K562 (cell line): Measurements from ENCODE around the gene PLIN5. TPM values are rescaled to one million over a fixed set of nuclear protein-coding genes. Genes with fewer than 3 reads are reported as not detected.
A peak's percentile ranks its signal among the peaks of the same experiment; 100 is the strongest.

Source experiments
- ASH1L ChIP-seq: fragments of 450-650 bp; IDR thresholded peaks from 2 replicates; pipeline ENCODE4 v1.6.1; 2018; ENCODE audit warnings: borderline replicate concordance, mild to moderate bottlenecking, low read depth; ENCODE audit not compliant: partially characterized antibody
- ATF2 ChIP-seq: sonication (generic); formaldehyde crosslinking; IDR thresholded peaks from 2 replicates; pipeline ENCODE4 v1.8.1; 2022; ENCODE audit warnings: missing genetic modification reagents
- CAMTA2 ChIP-seq: fragments of 250-450 bp; sonication (Bioruptor Pico); conservative IDR thresholded peaks from 2 replicates; pipeline ENCODE4 v1.5.1; 2022
- CREB3 ChIP-seq: fragments of 450-650 bp; conservative IDR thresholded peaks from 2 replicates; pipeline ENCODE4 v1.6.1; 2016; ENCODE audit warnings: missing genetic modification characterization, low read depth, mild to moderate bottlenecking, missing compliant biosample characterization, moderate library complexity
- EP300 ChIP-seq: IDR thresholded peaks from 2 replicates; pipeline ENCODE4 v1.6.1; 2012; ENCODE audit warnings: low read length, improper control_type of control experiment
- HDAC2 ChIP-seq: fragments of 450-650 bp; IDR thresholded peaks from 2 replicates; pipeline ENCODE4 v1.6.1; 2016; ENCODE audit warnings: mild to moderate bottlenecking
- MBD2 ChIP-seq: sonication (generic); IDR thresholded peaks from 2 replicates; pipeline ENCODE4 v1.6.1; 2016; ENCODE audit warnings: low read depth, borderline replicate concordance
- MXI1 ChIP-seq: IDR thresholded peaks from 2 replicates; pipeline ENCODE4 v1.6.1; 2011; ENCODE audit warnings: low read depth, mild to moderate bottlenecking, improper control_type of control experiment, low read length
- PRMT5 ChIP-seq: sonication (generic); formaldehyde crosslinking; IDR thresholded peaks from 2 replicates; pipeline ENCODE4 v1.5.0; 2020; ENCODE audit warnings: missing genetic modification reagents
- TOE1 ChIP-seq, 2 experiments: fragments of 450-650 bp in 1 of 2; sonication (generic) in 1 of 2; formaldehyde crosslinking in 1 of 2; IDR thresholded peaks; 2 replicates each; pipeline versions ENCODE4 v1.7.1 to v1.8.0; 2016 to 2022; ENCODE audit warnings: borderline replicate concordance in 2 of 2, mild to moderate bottlenecking in 2 of 2, antibody characterized with exemption in 1 of 2, inconsistent platforms in 1 of 2, low read depth in 1 of 2, missing genetic modification reagents in 1 of 2, moderate library complexity in 1 of 2
- TSHZ1 ChIP-seq: fragments of 250-450 bp; sonication (Bioruptor Pico); IDR thresholded peaks from 2 replicates; pipeline ENCODE4 v1.4.0; 2020; ENCODE audit warnings: mild to moderate bottlenecking, moderate library complexity
- polyA plus RNA-seq, 8 experiments: library from polyadenylated mRNA; depleted of rRNA in 4 of 8; stranded (reverse) in 5 of 8; unstranded in 3 of 8; fragments of >200 nt; fragmentation: Nextera tagmentation in 2 of 8; fragmentation: Illumina TruSeq in 1 of 8; extraction: Ambion mirVana in 2 of 8; extraction: Trizol in 1 of 8; gene quantifications; 2 replicates each; pipeline versions ENCODE4 v1.2.1 to v1.2.3, GENCODE V29; 2011 to 2014; ENCODE audit warnings: inconsistent platforms in 1 of 8, missing spikeins in 1 of 8
- total RNA-seq, 7 experiments: library from RNA; depleted of rRNA in 6 of 7; stranded (reverse); fragments of >200 nt in 6 of 7; fragmentation: Illumina TruSeq in 2 of 7; extraction: Trizol in 2 of 7; gene quantifications; 2 replicates each; pipeline versions ENCODE4 v1.2.1 to v1.2.3, GENCODE V29; 2011 to 2021; ENCODE audit warnings: low replicate concordance in 1 of 7
- TF ChIP-seq, protein P1 (sequence below): fragments of 250-450 bp; sonication (Bioruptor Pico); IDR thresholded peaks from 2 replicates; pipeline ENCODE4 v1.4.0; 2020; ENCODE audit warnings: borderline replicate concordance
- TF ChIP-seq, protein P2 (sequence below), 2 experiments: fragments of 450-650 bp in 1 of 2; IDR thresholded peaks; 2 replicates each; pipeline ENCODE4 v1.6.1; 2011 to 2017; ENCODE audit warnings: low read depth in 2 of 2, antibody characterized with exemption in 1 of 2, borderline replicate concordance in 1 of 2, low read length in 1 of 2, mild to moderate bottlenecking in 1 of 2, mixed read lengths in 1 of 2; ENCODE audit not compliant: control insufficient read depth in 1 of 2

Gene PLIN5
- total and polyA plus RNA-seq, 9 of the 15 experiments (the other 6 are each of a cell fraction or from before 2014, with no cell fraction given), result 0.04 to 1.3 (median 0.50) TPM

GRCh38 chr19:4576016-4576933 is 41.3 kb upstream of the PLIN5 start (continued):
- TF ChIP-seq, protein P1, sequence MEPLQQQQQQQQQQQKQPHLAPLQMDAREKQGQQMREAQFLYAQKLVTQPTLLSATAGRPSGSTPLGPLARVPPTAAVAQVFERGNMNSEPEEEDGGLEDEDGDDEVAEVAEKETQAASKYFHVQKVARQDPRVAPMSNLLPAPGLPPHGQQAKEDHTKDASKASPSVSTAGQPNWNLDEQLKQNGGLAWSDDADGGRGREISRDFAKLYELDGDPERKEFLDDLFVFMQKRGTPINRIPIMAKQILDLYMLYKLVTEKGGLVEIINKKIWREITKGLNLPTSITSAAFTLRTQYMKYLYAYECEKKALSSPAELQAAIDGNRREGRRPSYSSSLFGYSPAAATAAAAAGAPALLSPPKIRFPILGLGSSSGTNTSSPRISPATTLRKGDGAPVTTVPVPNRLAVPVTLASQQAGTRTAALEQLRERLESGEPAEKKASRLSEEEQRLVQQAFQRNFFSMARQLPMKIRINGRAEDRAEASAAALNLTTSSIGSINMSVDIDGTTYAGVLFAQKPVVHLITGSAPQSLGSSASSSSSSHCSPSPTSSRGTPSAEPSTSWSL (CRISPR knock-in tag), result no peak
- TF ChIP-seq TSHZ1 (CRISPR knock-in tag), result no peak
- TF ChIP-seq ATF2, result no peak
- TF ChIP-seq MXI1, result no peak
- peak; percentile 96 for TF ChIP-seq HDAC2
- no peak for TF ChIP-seq MBD2
- no peak for TF ChIP-seq CAMTA2
- TF ChIP-seq CREB3, result no peak
- TF ChIP-seq ASH1L, result peak; percentile 34
- no peak for TF ChIP-seq PRMT5 (CRISPR knock-in tag)
- TF ChIP-seq, protein P2, sequence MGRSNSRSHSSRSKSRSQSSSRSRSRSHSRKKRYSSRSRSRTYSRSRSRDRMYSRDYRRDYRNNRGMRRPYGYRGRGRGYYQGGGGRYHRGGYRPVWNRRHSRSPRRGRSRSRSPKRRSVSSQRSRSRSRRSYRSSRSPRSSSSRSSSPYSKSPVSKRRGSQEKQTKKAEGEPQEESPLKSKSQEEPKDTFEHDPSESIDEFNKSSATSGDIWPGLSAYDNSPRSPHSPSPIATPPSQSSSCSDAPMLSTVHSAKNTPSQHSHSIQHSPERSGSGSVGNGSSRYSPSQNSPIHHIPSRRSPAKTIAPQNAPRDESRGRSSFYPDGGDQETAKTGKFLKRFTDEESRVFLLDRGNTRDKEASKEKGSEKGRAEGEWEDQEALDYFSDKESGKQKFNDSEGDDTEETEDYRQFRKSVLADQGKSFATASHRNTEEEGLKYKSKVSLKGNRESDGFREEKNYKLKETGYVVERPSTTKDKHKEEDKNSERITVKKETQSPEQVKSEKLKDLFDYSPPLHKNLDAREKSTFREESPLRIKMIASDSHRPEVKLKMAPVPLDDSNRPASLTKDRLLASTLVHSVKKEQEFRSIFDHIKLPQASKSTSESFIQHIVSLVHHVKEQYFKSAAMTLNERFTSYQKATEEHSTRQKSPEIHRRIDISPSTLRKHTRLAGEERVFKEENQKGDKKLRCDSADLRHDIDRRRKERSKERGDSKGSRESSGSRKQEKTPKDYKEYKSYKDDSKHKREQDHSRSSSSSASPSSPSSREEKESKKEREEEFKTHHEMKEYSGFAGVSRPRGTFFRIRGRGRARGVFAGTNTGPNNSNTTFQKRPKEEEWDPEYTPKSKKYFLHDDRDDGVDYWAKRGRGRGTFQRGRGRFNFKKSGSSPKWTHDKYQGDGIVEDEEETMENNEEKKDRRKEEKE (IDR thresholded peaks at IDR 0.05; ENCODE audit: borderline replicate concordance in 1 of 2, control insufficient read depth in 1 of 2, low read depth in 2 of 2, low read length in 1 of 2), result no peak
- no peak for TF ChIP-seq EP300
- peak; percentile 29; the same call in 1 of the 2 replicates for TF ChIP-seq TOE1 (IDR thresholded peaks at IDR 0.05; ENCODE audit: borderline replicate concordance)
- TF ChIP-seq TOE1 (CRISPR knock-in tag; IDR thresholded peaks at IDR 0.05; ENCODE audit: borderline replicate concordance, low read depth), result no peak
